ENCODE measurements around the gene NCEH1.

- TF ChIP-seq CTCF (IDR thresholded peaks at IDR 0.05; ENCODE audit: borderline replicate concordance, extremely low read depth, low read length, poor library complexity, severe bottlenecking) (no peak), EZH2 (IDR thresholded peaks at IDR 0.05; ENCODE audit: borderline replicate concordance, low read depth, low read length, severe bottlenecking) (no peak)
Measured at GRCh38 chr3:172701751-172702150, 9.1 kb downstream of the NCEH1 start.

All from DND-41 (cell line).